Heart left ventricle (tissue), 16 donors: ENCODE data around the gene DENND4B. TPM values are rescaled to one million over a fixed set of nuclear protein-coding genes. Genes with fewer than 3 reads are reported as not detected.
A peak's percentile ranks its signal among the peaks of the same experiment; 100 is the strongest.

Experiments
- ATAC-seq, 4 donors: fragments of 200-7000 bp; cut with Tn5 transposase; one replicate each; pipeline ENCODE4 v1.9.1; 2020 to 2022; ENCODE audit warnings: moderate library complexity in 4 of 4, mild to moderate bottlenecking in 3 of 4, moderate number of reproducible peaks in 1 of 4
- DNase-seq, 5 donors: peaks; one replicate each; pipeline ENCODE4 v3.0.0-alpha.2; 2020
- H3K27ac ChIP-seq, 12 donors: fragments of 200-600 bp; sonication (generic) in 4 of 12; one replicate each; pipeline versions ENCODE4 v1.5.0 to v1.8.0; 2016 to 2022; ENCODE audit warnings: mild to moderate bottlenecking in 2 of 12
- H3K27me3 ChIP-seq, 9 donors: fragments of 200-600 bp; sonication (generic) in 2 of 9; one replicate each; pipeline versions ENCODE4 v1.5.1 to v1.8.0; 2016 to 2022; ENCODE audit warnings: mild to moderate bottlenecking in 3 of 9
- H3K36me3 ChIP-seq, 9 donors: fragments of 200-600 bp; sonication (generic) in 2 of 9; one replicate each; pipeline versions ENCODE4 v1.5.0 to v1.8.0; 2018 to 2022; ENCODE audit warnings: mild to moderate bottlenecking in 2 of 9
- H3K4me1 ChIP-seq, 12 donors: fragments of 200-600 bp; sonication (generic) in 4 of 12; one replicate each; pipeline versions ENCODE4 v1.5.0 to v1.8.0; 2016 to 2022; ENCODE audit warnings: mild to moderate bottlenecking in 3 of 12
- H3K4me3 ChIP-seq, 12 donors: fragments of 200-600 bp; sonication (generic) in 4 of 12; one replicate each; pipeline versions ENCODE4 v1.5.0 to v1.8.0; 2017 to 2022; ENCODE audit warnings: mild to moderate bottlenecking in 9 of 12, moderate library complexity in 4 of 12
- H3K9me3 ChIP-seq, 12 donors: fragments of 200-600 bp; sonication (generic) in 4 of 12; one replicate each; pipeline versions ENCODE4 v1.5.0 to v1.8.0; 2016 to 2022; ENCODE audit warnings: mild to moderate bottlenecking in 1 of 12
- POLR2A ChIP-seq, 2 donors: fragments of 450-650 bp; IDR thresholded peaks; one replicate each; pipeline ENCODE4 v1.6.1; 2017; ENCODE audit warnings: antibody characterized with exemption in 2 of 2, mild to moderate bottlenecking in 2 of 2, moderate library complexity in 2 of 2
- WGBS, 4 donors: extraction: QIAGEN DNeasy Blood & Tissue Kit in 2 of 4; methylation state at CpG; one replicate each; pipeline versions ENCODE4 v1.1.5 to v1.1.7; 2013 to 2018; 5-methylcytosine and 5-hydroxymethylcytosine counted together
- intact Hi-C, 10 donors: fragments of 100-400 bp; cut with DNase I; formaldehyde crosslinking; loops; one replicate each; pipeline versions ENCODE4 v1.11.1 to v1.14.2; 2022
- polyA plus RNA-seq, 2 donors: library from polyadenylated mRNA; stranded (reverse); fragments of 200-250 nt; gene quantifications; one replicate each; pipeline ENCODE4 v1.2.3, GENCODE V29; 2013
- total RNA-seq, 9 donors: library from RNA; depleted of rRNA in 2 of 9; stranded (reverse); fragments of >200 nt in 2 of 9; fragmentation: NEBNext Ultra II Directional in 3 of 9; extraction: Animal tissue kit (Norgen Biotek cat#: 25700) in 3 of 9; gene quantifications; one replicate each; pipeline versions ENCODE4 v1.1.0 to v1.2.4, GENCODE V29; 2016 to 2023
- TF ChIP-seq, protein P1 (sequence below), 12 donors: fragments of 200-600 bp; sonication (generic) in 4 of 12; IDR thresholded peaks; one replicate each; pipeline versions ENCODE4 v1.5.0 to v1.8.0; 2018 to 2022; ENCODE audit warnings: antibody characterized with exemption in 12 of 12, mild to moderate bottlenecking in 5 of 12
- donor health status: ischemic (EF 13 %, LVEDD 7.1; RV severe dilation, severe dysfunction).
- donor health status: healthy with polysubstance abuse.
- donor health status: DM: no; HTN: yes; CAD: no.
- donor health status: DM: no; HTN: no; CAD: no.
- donor health status: ischemic (EF 25% LVEDD 6.9; RV normal size, moderate dysfunction).
- donor health status: ischemic (EF 25% LVEDD 5.7; RV mildly dilated, moderate dysfunction).
- donor health status: healthy.
- donor health status: DM: yes; HTN: yes; CAD: no.
- donor health status: ischemic (EF 35%, LVEDD 5.7; RV mildly dilated, moderate dysfunction).
- donor health status: nonischemic (EF 11% LVEDD 7.7; RV severe dilation, severe dysfunction).
- donor health status: DM: yes; HTN: yes; CAD: no.
- donor health status: PGD.
- donor health status: ischemic (EF 29% LVEDD 5.4; RV normal size, mild dysfunction).
- donor health status: nonischemic (EF 23%, LVEDD 6.1; RV moderate dilation, normal function).

The DENND4B gene
- total and polyA plus RNA-seq, 11 donors: 30.5 to 60.7 (median 40.8) TPM

DNA sequence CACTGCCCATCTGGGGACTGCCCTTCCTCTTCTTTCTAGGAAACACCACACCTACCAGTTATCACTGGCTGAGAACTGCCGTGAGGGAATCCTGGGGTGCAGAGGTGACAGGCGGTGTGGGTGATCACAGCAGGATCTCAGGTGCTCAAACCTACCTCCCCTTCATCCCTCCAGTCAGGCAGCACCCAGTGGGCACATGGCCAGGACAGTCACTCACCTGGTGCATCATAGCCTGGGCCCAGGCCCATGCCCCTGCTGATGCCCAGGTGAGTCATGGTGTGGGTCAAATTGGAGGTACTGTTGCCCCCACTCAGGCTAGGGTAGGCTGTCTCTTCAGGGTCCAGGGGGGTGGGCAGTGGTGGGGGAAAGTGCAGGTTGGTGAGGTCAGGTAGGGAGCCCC, 5.3 kb upstream of the DENND4B start:
- no peak overlapping the region for H3K27ac ChIP-seq
- H3K4me3 ChIP-seq: no peak overlapping the region
- no peak for ATAC-seq
- intact Hi-C loops: loop anchor here in 1 of 10 donors (10.0 kb wide), 1 partner anchor 157 kb away; no protein-coding TSS in a partner anchor
- H3K36me3 ChIP-seq: peaks cover 0 to 79% (median 77%) of the 10 kb centered on the region in 9 donors
- 71 to 100% (median 92%) methylated on average over 1 to 2 of the region's 2 CpGs for WGBS, 4 donors
- H3K9me3 ChIP-seq: no peaks in the 10 kb centered on the region
- no peaks in the 10 kb centered on the region for H3K27me3 ChIP-seq
- TF ChIP-seq, protein P1, sequence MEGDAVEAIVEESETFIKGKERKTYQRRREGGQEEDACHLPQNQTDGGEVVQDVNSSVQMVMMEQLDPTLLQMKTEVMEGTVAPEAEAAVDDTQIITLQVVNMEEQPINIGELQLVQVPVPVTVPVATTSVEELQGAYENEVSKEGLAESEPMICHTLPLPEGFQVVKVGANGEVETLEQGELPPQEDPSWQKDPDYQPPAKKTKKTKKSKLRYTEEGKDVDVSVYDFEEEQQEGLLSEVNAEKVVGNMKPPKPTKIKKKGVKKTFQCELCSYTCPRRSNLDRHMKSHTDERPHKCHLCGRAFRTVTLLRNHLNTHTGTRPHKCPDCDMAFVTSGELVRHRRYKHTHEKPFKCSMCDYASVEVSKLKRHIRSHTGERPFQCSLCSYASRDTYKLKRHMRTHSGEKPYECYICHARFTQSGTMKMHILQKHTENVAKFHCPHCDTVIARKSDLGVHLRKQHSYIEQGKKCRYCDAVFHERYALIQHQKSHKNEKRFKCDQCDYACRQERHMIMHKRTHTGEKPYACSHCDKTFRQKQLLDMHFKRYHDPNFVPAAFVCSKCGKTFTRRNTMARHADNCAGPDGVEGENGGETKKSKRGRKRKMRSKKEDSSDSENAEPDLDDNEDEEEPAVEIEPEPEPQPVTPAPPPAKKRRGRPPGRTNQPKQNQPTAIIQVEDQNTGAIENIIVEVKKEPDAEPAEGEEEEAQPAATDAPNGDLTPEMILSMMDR (IDR thresholded peaks at IDR 0.05): no peak
- no peak for TF ChIP-seq POLR2A (IDR thresholded peaks at IDR 0.05)
- no peak for DNase-seq
- H3K4me1 ChIP-seq: peaks cover under 1 to 29% (median 17%) of the 10 kb centered on the region in 12 donors

DNA sequence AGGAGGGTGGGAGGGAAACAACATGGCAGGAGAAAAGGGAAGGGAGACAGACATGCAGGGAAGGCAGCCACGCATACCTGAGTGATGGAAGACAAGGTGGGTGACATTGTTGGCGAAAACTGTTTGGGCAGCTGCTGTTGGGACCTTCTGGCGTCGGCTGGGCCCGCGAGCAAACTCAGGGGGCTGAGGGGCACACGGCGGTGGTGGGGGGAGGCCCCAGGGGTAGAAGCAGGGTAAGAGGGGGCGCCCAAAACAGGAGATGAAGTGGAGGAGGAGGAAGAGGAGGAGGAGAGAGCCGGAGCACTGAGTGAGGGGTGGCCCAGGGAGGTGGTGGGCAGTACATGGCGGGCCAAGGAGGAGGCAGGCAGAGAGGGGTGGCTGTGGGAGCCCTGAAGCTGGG, 4.7 kb upstream of the DENND4B start:
- ATAC-seq: no peak
- Histone ChIP-seq H3K9me3 (no peaks in the 10 kb centered on the region), H3K4me1 (peaks cover 0 to 25% (median 13%) of the 10 kb centered on the region in 12 donors), H3K4me3 (no peak overlapping the region), H3K27me3 (no peaks in the 10 kb centered on the region), H3K27ac (no peak overlapping the region), H3K36me3 (peaks cover 0 to 79% (median 77%) of the 10 kb centered on the region in 9 donors)
- TF ChIP-seq, protein P1 (IDR thresholded peaks at IDR 0.05): no peak
- no peak for TF ChIP-seq POLR2A (IDR thresholded peaks at IDR 0.05)
- intact Hi-C loops: loop anchor here in 1 of 10 donors (10.0 kb wide), 1 partner anchor 156 kb away; no protein-coding TSS in a partner anchor
- WGBS, 4 donors: 90 to 95% (median 92%) methylated on average over 11 of the region's 11 CpGs
- DNase-seq: no peak

DNA sequence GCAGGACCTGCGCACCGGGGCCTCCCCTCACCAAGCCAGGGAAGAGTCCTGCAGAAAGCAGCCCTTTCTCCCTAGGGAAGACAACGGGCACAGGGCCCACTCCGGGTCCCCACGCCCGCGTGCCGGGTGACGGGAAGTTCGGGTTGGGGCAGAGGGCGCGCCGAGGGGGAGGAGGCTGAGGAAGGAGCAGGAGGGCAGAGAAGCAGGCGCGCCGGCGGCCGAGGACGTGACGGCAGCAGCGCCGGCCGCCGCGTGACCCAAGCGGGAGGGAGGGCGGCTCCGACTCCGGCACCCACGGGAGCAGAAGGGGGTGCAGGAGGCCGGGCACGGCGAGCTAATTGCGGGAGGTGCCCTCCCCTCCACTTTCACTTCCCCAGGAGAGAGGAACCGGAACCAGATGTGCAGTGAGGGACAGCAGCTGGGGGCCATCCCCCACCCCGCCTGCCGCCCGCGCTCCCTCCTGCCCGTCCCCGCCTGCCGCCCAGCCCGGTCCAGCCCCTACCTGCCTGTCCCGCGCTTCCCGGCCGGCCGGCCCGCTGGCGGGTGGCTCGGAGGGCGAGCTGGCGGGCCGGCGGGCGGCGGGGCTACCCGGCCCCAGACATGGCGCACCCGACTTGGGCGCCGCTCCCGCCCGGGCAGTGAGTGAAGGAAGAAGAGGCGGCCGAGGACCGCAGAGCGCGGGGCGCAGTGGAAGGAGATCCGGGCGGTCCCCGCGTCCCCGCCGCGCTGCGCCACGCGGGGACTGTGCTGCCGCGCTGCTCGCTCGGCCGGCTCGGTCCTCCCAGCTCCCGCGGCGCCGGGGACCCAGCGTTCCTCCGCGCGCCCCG, 510 bp downstream of the DENND4B start:
- Histone ChIP-seq H3K9me3 (no peaks in the 10 kb centered on the region), H3K27ac (peak overlapping the region; percentile 97 to 100 (median 100)), H3K36me3 (peaks cover 0 to 69% (median 57%) of the 10 kb centered on the region in 9 donors), H3K4me1 (peaks cover 0 to 43% (median 29%) of the 10 kb centered on the region in 12 donors), H3K4me3 (peak overlapping the region; percentile 67 to 100 (median 92)), H3K27me3 (no peaks in the 10 kb centered on the region)
- 0% methylated on average over 33 to 95 of the region's 95 CpGs for WGBS, 4 donors
- peak; percentile 90 to 96 (median 94) for DNase-seq
- peak; percentile 65 to 85 (median 82) for ATAC-seq
- TF ChIP-seq, protein P1 (IDR thresholded peaks at IDR 0.05): no peak
- TF ChIP-seq POLR2A (IDR thresholded peaks at IDR 0.05): peak in 1 of 2 donors; percentile 42
- intact Hi-C loops: loop anchor here in 9 of 10 donors (1.0 to 10.0 kb wide), 11 partner anchors 12 to 269 kb away; partner anchors contain the start of genes GATAD2B (in 3 of the 9), CRTC2 (in 1 of the 9), JTB (in 1 of the 9) and NPR1 (in 1 of the 9)
